Large intestine (tissue), 3 donors: ENCODE results near the gene HHAT. TPM values are rescaled to one million over a fixed set of nuclear protein-coding genes. Genes with fewer than 3 reads are reported as not detected.
"Not testable (repeated sequence)": the region's sequence is repeated elsewhere in the genome, so short reads cannot be mapped to it uniquely, and the experiment has no call there.

Experiments used
- DNase-seq, 2 donors: peaks; one replicate each; pipeline versions ENCODE4 v3.0.0 to v3.0.0-alpha.2; 2013
- H3K27ac ChIP-seq: one replicate; pipeline ENCODE4 v1.5.1; 2013; ENCODE audit warnings: low read length
- H3K27me3 ChIP-seq: 2 replicates; pipeline ENCODE4 v1.6.1; 2013; ENCODE audit warnings: low read length; ENCODE audit not compliant: control insufficient read depth, insufficient read depth
- H3K36me3 ChIP-seq: 2 replicates; pipeline ENCODE4 v1.6.1; 2013; ENCODE audit warnings: low read length; ENCODE audit not compliant: control insufficient read depth, insufficient read depth
- H3K4me1 ChIP-seq: one replicate; pipeline ENCODE4 v1.6.1; 2013; ENCODE audit warnings: low read length; ENCODE audit not compliant: control insufficient read depth, insufficient read depth
- H3K4me3 ChIP-seq: one replicate; pipeline ENCODE4 v1.5.1; 2013; ENCODE audit warnings: low read length
- H3K9me3 ChIP-seq: one replicate; pipeline ENCODE4 v1.6.1; 2013; ENCODE audit warnings: mild to moderate bottlenecking, low read depth, low read length, moderate library complexity; ENCODE audit not compliant: control insufficient read depth
- WGBS: methylation state at CpG from one replicate; pipeline ENCODE4 v1.1.5; 2013; ENCODE audit warnings: low lambda C conversion rate; ENCODE audit not compliant: insufficient coverage; 5-methylcytosine and 5-hydroxymethylcytosine counted together
- polyA plus RNA-seq: library from polyadenylated mRNA; unstranded; fragments of 120-200 nt; gene quantifications from one replicate; pipeline ENCODE4 v1.2.1, GENCODE V29; 2013

The HHAT gene
- polyA plus RNA-seq, 1 donor = 3.3 TPM

DNA sequence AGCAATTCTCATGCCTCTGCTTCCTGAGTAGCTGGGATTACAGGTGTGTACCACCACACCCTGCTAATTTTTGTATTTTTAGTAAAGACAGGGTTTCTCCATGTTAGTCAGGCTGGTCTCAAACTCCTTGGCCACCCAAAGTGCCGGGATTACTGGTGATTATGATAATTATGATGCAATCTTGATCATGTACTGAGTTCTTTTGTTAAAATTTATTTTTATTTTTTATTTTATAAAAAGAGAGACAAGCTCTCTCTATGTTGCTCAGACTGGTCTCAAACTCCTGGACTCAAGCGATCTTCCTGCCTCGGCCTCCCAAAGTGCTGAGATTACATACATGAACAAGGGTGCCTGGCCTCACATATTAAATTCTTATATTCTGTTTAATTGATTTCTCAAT, 25.6 kb downstream of the HHAT start:
- H3K27ac ChIP-seq, H3K27me3 ChIP-seq, H3K4me3 ChIP-seq, H3K4me1 ChIP-seq, H3K36me3 ChIP-seq, DNase-seq, H3K9me3 ChIP-seq: not testable (repeated sequence)
- WGBS = 100% methylated on average over 2 of the region's 3 CpGs

- no peaks in the 10 kb centered on the region for H3K9me3 ChIP-seq
- no CpG with 5 or more reads among the region's 3 CpGs for WGBS
- H3K4me3 ChIP-seq = no peak overlapping the region
- no peak overlapping the region for H3K27ac ChIP-seq
- no peaks in the 10 kb centered on the region for H3K36me3 ChIP-seq
- DNase-seq = no peak
- H3K27me3 ChIP-seq = no peaks in the 10 kb centered on the region
- H3K4me1 ChIP-seq = no peaks in the 10 kb centered on the region
These were observed 29.9 kb downstream of the HHAT start for GRCh38 chr1:210358626-210359025.

- Histone ChIP-seq H3K4me3 (no peak overlapping the region), H3K27me3 (no peaks in the 10 kb centered on the region), H3K27ac (no peak overlapping the region), H3K4me1 (no peaks in the 10 kb centered on the region), H3K36me3 (no peaks in the 10 kb centered on the region), H3K9me3 (no peaks in the 10 kb centered on the region)
- no peak for DNase-seq
- WGBS = no CpG with 5 or more reads among the region's 3 CpGs
These were observed 30.6 kb downstream of the HHAT start for GRCh38 chr1:210359255-210359654.

DNA sequence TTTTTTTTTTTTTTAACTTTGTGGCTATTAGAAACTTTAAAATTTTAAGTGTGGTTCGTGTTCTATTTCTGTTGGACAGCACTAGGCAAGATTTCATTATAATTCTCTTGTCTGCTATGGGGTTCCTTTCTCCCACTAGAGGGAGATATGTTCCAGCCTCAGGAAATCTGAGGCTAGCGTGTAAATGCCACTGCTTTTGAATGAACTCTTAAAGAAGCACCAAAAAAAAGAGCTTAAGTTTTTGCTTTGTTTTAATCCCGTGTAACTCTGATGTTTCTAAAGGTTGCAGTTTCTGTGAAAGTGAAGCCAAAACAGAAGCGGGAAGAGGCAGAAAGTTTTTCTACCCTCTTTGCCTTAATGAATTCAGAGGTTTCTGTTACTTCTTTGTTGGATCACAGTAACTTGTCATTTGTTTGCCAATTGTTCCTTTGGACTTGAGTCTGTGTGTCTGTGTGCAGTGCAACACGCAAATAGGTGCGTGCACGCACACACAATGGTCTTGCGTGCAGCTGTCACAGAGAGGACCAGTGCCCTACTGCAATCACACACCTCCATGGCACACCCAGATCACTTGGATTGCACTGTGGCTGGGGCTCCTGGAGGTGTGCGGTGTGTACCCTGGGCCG, 32.3 kb downstream of the HHAT start:
- H3K36me3 ChIP-seq = no peaks in the 10 kb centered on the region
- DNase-seq = peak in 1 of 2 donors; percentile 11
- H3K27ac ChIP-seq = no peak overlapping the region
- no peaks in the 10 kb centered on the region for H3K4me1 ChIP-seq
- 50% methylated on average over 2 of the region's 10 CpGs for WGBS
- no peak overlapping the region for H3K4me3 ChIP-seq
- H3K9me3 ChIP-seq = no peaks in the 10 kb centered on the region
- H3K27me3 ChIP-seq = no peaks in the 10 kb centered on the region

DNA sequence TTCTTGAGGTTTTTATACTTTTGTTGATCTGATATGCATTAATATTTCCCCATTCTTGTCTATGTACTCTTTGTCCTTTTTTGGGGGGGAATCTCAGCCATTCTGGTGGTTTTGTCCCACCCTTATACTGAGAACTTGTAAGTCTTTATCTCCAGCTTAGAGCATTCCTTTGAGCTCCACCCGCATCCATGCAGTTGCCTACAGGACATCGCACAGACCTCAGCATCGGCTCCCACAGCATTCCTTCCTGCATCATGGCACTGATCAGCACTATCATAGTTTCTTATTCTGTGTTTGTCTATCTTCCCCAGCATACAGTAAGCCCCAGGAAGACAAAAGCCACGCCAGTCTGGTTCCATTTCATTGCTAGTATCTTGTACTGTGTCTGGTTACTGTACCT, 33.0 kb downstream of the HHAT start:
- 86% methylated on average over 1 of the region's 4 CpGs for WGBS
- no peaks in the 10 kb centered on the region for H3K4me1 ChIP-seq
- H3K36me3 ChIP-seq = no peaks in the 10 kb centered on the region
- H3K9me3 ChIP-seq = no peaks in the 10 kb centered on the region
- DNase-seq = no peak
- no peaks in the 10 kb centered on the region for H3K27me3 ChIP-seq
- H3K27ac ChIP-seq = no peak overlapping the region
- H3K4me3 ChIP-seq = no peak overlapping the region

DNA sequence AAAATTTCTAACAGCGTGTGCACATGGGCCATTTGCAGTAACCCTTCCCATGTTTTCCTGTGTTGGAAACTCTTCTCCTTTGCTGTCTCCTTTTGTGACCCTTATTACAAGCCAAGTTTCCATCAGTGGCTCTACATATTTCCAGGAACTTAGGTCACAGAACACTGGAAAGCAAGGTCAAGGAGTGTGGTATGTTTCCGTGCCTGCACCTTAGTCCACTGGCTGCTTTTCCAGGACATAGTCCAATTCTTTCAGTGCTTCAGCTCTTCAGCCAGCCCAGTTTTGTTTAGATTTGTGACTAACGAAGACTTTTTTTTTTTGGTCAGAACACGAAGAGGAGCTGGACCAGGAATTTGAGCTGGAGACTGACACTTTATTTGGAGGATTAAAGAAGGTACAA, 33.8 kb downstream of the HHAT start:
- no peak overlapping the region for H3K27ac ChIP-seq
- no peaks in the 10 kb centered on the region for H3K36me3 ChIP-seq
- H3K4me1 ChIP-seq = no peaks in the 10 kb centered on the region
- no peak overlapping the region for H3K4me3 ChIP-seq
- no peaks in the 10 kb centered on the region for H3K27me3 ChIP-seq
- no peaks in the 10 kb centered on the region for H3K9me3 ChIP-seq
- 100% methylated on average over 1 of the region's 4 CpGs for WGBS
- DNase-seq = no peak

GRCh38 chr1:210363119-210363518, 34.4 kb downstream of the HHAT start:
- Histone ChIP-seq H3K27me3 (no peaks in the 10 kb centered on the region), H3K9me3 (no peaks in the 10 kb centered on the region), H3K4me1 (no peaks in the 10 kb centered on the region), H3K27ac (no peak overlapping the region), H3K36me3 (no peaks in the 10 kb centered on the region), H3K4me3 (no peak overlapping the region)
- WGBS = no CpG with 5 or more reads among the region's 6 CpGs
- no peak for DNase-seq

- H3K27ac ChIP-seq = no peak overlapping the region
- DNase-seq = no peak
- no peaks in the 10 kb centered on the region for H3K27me3 ChIP-seq
- no CpG with 5 or more reads among the region's 5 CpGs for WGBS
- no peaks in the 10 kb centered on the region for H3K36me3 ChIP-seq
- H3K9me3 ChIP-seq = no peaks in the 10 kb centered on the region
- no peaks in the 10 kb centered on the region for H3K4me1 ChIP-seq
- H3K4me3 ChIP-seq = no peak overlapping the region
These were observed 35.8 kb downstream of the HHAT start for GRCh38 chr1:210364479-210364878.

GRCh38 chr1:210366767-210367166, 38.1 kb downstream of the HHAT start:
- Histone ChIP-seq H3K4me3 (no peak overlapping the region), H3K27ac (no peak overlapping the region), H3K9me3 (no peaks in the 10 kb centered on the region), H3K27me3 (no peaks in the 10 kb centered on the region), H3K36me3 (no peaks in the 10 kb centered on the region), H3K4me1 (no peaks in the 10 kb centered on the region)
- no peak for DNase-seq
- WGBS = 57% methylated on average over 2 of the region's 6 CpGs

GRCh38 chr1:210367566-210367965, 38.9 kb downstream of the HHAT start:
- WGBS = no CpG with 5 or more reads among the region's 2 CpGs
- Histone ChIP-seq H3K27ac (no peak overlapping the region), H3K36me3 (no peaks in the 10 kb centered on the region), H3K4me3 (no peak overlapping the region), H3K27me3 (no peaks in the 10 kb centered on the region), H3K4me1 (no peaks in the 10 kb centered on the region), H3K9me3 (no peaks in the 10 kb centered on the region)
- DNase-seq = no peak

GRCh38 chr1:210369425-210369824, 40.7 kb downstream of the HHAT start:
- WGBS = 96% methylated on average over 3 of the region's 4 CpGs
- H3K4me3 ChIP-seq = no peak overlapping the region

More at GRCh38 chr1:210369425-210369824, 40.7 kb downstream of the HHAT start:
- Histone ChIP-seq H3K36me3 (no peaks in the 10 kb centered on the region), H3K4me1 (no peaks in the 10 kb centered on the region), H3K27ac (no peak overlapping the region), H3K27me3 (no peaks in the 10 kb centered on the region), H3K9me3 (no peaks in the 10 kb centered on the region)
- no peak for DNase-seq
